Naive B cell (primary cell): ENCODE results near the gene ETV1. TPM values are rescaled to one million over a fixed set of nuclear protein-coding genes. Genes with fewer than 3 reads are reported as not detected.

Experiments used
- ATAC-seq, 2 donors: fragments of 150-1000 bp; cut with Tn5 transposase; 2 replicates each; pipeline ENCODE4 v1.10.0; 2021; ENCODE audit warnings: low read depth in 2 of 2, mild to moderate bottlenecking in 2 of 2, moderate library complexity in 2 of 2
- DNase-seq: peaks from one replicate; pipeline ENCODE4 v3.0.0; 2022
- H3K27ac Mint-ChIP-seq, 6 donors: one replicate each; pipeline ENCODE4 v1.8.0; 2020 to 2022; ENCODE audit warnings: mild to moderate bottlenecking in 6 of 6, mixed read lengths in 6 of 6, moderate library complexity in 5 of 6, inconsistent platforms in 2 of 6
- H3K27me3 Mint-ChIP-seq, 3 donors: one replicate each; pipeline ENCODE4 v1.8.0; 2021 to 2022; ENCODE audit warnings: mixed read lengths in 3 of 3, mild to moderate bottlenecking in 1 of 3
- H3K36me3 Mint-ChIP-seq, 2 donors: one replicate each; pipeline ENCODE4 v1.8.0; 2020 to 2022; ENCODE audit warnings: mixed read lengths in 2 of 2, inconsistent platforms in 1 of 2, mild to moderate bottlenecking in 1 of 2
- H3K4me1 Mint-ChIP-seq, 3 donors: one replicate each; pipeline ENCODE4 v1.8.0; 2020 to 2022; ENCODE audit warnings: mixed read lengths in 3 of 3, inconsistent platforms in 1 of 3, mild to moderate bottlenecking in 1 of 3, moderate library complexity in 1 of 3
- H3K4me3 Mint-ChIP-seq, 8 donors: one replicate each; pipeline ENCODE4 v1.8.0; 2020 to 2022; ENCODE audit warnings: mild to moderate bottlenecking in 8 of 8, mixed read lengths in 8 of 8, moderate library complexity in 8 of 8, inconsistent platforms in 2 of 8
- H3K9me3 Mint-ChIP-seq, 7 donors: one replicate each; pipeline ENCODE4 v1.8.0; 2020 to 2022; ENCODE audit warnings: mixed read lengths in 7 of 7, mild to moderate bottlenecking in 5 of 7, inconsistent platforms in 2 of 7, moderate library complexity in 1 of 7
- polyA plus RNA-seq, 6 donors: library from polyadenylated mRNA; unstranded; fragments of 300-500 nt; fragmentation: Illumina TruSeq; gene quantifications; one replicate each; pipeline ENCODE4 v1.2.3, GENCODE V29; 2021; ENCODE audit warnings: low read depth in 6 of 6

ETV1 gene
- polyA plus RNA-seq, 6 donors from 2014 or later = not detected

DNA sequence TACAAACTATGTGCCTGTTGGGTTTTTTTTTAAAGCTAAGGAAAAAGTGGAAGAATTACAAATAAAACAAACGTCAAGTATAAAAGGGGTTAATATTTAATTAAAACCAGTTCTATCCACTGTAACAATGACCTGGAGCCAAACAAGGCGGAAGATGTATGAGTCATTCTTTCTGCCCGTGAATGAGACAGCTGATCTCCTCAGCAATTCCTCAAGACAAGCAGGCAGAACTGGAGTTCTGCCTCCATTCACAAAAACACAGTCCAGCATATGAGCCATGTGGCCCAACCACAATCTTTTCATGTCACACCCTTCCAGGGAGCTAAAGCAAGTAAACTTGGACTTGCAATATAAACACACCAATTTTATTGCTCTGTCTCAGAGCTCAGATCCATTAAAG lies 8.4 kb downstream of the ETV1 start:
- Mint-ChIP-seq H3K27ac (peak overlapping the region in 1 of 6 donors; percentile 59), H3K4me1 (no peaks in the 10 kb centered on the region)

DNA sequence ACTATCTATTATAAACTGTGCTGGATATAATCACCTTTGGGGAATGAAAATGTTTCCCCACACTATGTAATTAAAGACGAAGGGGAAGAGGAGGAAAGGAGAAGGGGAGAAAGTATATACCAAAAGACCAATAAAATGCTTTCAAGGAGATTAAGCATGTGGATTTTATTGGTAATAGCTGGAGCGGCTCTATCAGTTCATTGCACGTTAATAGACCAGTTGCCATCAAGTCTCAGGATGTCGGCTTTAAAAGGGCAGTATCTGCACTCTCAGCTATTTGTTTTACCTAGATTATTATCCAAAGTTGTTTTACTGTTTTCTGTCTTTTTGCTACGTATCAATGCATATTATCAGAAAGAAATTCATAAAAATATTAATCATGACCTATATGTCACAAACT lies 9.0 kb downstream of the ETV1 start:
- DNase-seq (no peak), ATAC-seq (no peak)
- no peak overlapping the region for H3K4me3 Mint-ChIP-seq
- no peaks in the 10 kb centered on the region for H3K4me1 Mint-ChIP-seq
- peaks cover 0 to 13% (median 0%) of the 10 kb centered on the region in 3 donors for H3K27me3 Mint-ChIP-seq
- H3K36me3 Mint-ChIP-seq = no peaks in the 10 kb centered on the region
- H3K9me3 Mint-ChIP-seq = peaks cover 0 to 4% (median 0%) of the 10 kb centered on the region in 7 donors
- H3K27ac Mint-ChIP-seq = no peak overlapping the region

More for the DNA sequence above, 8.4 kb downstream of the ETV1 start:
- DNase-seq (no peak), ATAC-seq (no peak)
- no peak overlapping the region for H3K4me3 Mint-ChIP-seq
- H3K27me3 Mint-ChIP-seq = peaks cover 0 to 13% (median 4%) of the 10 kb centered on the region in 3 donors
- no peaks in the 10 kb centered on the region for H3K36me3 Mint-ChIP-seq
- H3K9me3 Mint-ChIP-seq = peaks cover 0 to 4% (median 0%) of the 10 kb centered on the region in 7 donors

DNA sequence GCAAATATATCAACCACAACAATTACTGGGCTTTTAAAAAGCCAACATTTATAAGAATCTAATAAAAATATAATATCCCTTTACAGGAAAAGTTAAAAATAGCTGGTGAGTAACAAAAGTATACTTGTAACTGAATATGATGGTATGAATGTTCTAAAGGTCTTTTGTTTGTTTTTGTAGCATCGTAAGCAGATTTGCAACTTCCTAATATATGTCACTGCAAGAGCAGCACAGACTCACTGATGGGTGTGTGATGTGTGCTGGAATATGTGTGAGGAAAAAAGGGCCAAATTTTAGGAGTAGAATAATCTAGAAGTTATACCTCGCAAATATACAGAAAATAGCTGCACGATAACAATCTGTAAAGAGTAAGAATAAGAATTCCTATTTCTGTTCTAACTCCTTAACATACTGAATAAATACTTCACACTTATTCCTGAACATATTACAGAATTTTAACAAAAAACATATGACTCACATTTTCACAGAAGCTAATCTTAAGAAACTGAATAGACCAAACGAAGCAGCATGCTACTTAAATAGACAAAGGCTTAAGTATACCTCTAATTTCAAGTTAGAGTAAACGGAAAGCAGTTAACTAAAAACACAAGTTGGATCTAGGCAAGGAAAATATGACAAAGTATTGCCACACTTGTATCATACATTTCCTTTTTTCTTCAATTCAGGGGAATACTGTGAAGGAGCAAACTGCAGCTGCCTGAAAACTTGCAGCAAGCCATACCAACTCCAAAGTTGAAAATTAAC lies 9.6 kb downstream of the ETV1 start:
- H3K4me1 Mint-ChIP-seq = no peaks in the 10 kb centered on the region
- peaks cover 0 to 4% (median 0%) of the 10 kb centered on the region in 7 donors for H3K9me3 Mint-ChIP-seq
- peaks cover 0 to 13% (median 0%) of the 10 kb centered on the region in 3 donors for H3K27me3 Mint-ChIP-seq
- no peak for DNase-seq
- no peak overlapping the region for H3K4me3 Mint-ChIP-seq
- no peak overlapping the region for H3K27ac Mint-ChIP-seq
- ATAC-seq = no peak
- no peaks in the 10 kb centered on the region for H3K36me3 Mint-ChIP-seq

DNA sequence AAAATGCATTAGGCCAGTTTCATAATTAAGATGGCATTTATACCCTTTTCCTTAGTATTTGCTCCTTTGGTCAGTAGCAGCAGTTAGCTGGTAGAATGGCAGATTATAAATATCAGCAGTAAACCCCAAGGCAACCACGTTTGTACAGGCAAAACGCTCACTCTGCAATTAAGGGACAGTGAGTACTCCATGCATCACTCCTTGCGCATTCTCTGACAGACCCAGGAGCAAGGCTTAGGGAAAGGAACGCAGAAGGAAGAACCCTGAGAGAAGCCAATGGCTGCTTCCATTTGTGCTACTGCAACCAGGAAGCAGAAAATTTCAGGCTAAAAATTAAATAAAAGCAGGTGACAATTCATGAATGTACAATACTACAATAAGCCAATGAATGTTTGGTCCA lies 12.9 kb downstream of the ETV1 start:
- H3K36me3 Mint-ChIP-seq = no peaks in the 10 kb centered on the region
- H3K4me3 Mint-ChIP-seq = no peak overlapping the region
- H3K27me3 Mint-ChIP-seq = peaks cover 0 to 8% (median 0%) of the 10 kb centered on the region in 3 donors
- no peaks in the 10 kb centered on the region for H3K4me1 Mint-ChIP-seq
- H3K9me3 Mint-ChIP-seq = peaks cover 0 to 3% (median 2%) of the 10 kb centered on the region in 7 donors
- no peak overlapping the region for H3K27ac Mint-ChIP-seq
- DNase-seq = no peak
- ATAC-seq = no peak

DNA sequence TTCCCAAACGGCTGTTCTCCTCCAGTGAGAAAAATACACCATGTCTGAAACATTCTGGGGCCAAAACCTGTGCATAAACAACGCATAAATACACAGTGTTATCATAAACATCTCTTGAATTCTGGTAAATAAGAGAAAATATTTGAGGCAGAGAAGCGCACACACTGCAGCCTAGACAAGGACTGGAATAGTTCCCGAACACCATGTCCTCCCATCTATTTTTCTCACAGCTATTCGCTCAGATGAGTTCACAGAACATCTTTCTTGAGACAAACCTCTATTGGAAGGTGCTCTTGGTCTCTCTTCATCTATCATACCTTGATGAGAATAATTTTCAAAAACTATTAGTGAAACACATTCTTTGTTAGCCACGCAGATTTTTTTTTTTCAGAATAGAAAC lies 24.4 kb downstream of the ETV1 start:
- no peak for DNase-seq
- ATAC-seq = no peak
- H3K4me1 Mint-ChIP-seq = no peaks in the 10 kb centered on the region
- no peak overlapping the region for H3K27ac Mint-ChIP-seq
- H3K27me3 Mint-ChIP-seq = no peaks in the 10 kb centered on the region
- H3K4me3 Mint-ChIP-seq = no peak overlapping the region
- H3K36me3 Mint-ChIP-seq = no peaks in the 10 kb centered on the region
- H3K9me3 Mint-ChIP-seq = peaks cover 0 to 2% (median 0%) of the 10 kb centered on the region in 7 donors

DNA sequence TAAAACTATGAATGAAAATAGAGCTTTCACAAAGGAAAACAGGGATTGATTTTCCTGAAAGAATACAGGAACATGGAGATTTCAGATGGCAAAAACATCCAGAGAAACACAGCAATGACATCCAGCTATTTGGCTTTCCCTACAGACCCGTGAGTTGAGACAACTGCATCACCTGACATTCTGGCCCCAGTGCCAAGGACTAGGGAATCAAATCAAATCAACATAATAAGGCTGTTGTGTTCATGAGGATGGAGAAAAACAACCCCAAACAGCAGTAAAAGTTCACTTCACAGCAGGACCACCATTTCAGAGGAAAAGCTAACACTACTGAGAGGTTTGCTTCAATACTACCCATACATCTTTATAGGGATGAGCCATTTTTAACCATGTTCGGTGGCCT lies 25.5 kb downstream of the ETV1 start:
- DNase-seq = no peak
- no peaks in the 10 kb centered on the region for H3K27me3 Mint-ChIP-seq
- H3K9me3 Mint-ChIP-seq = peaks cover 0 to 1% (median 0%) of the 10 kb centered on the region in 7 donors
- no peaks in the 10 kb centered on the region for H3K36me3 Mint-ChIP-seq
- H3K27ac Mint-ChIP-seq = no peak overlapping the region
- no peaks in the 10 kb centered on the region for H3K4me1 Mint-ChIP-seq
- H3K4me3 Mint-ChIP-seq = no peak overlapping the region
- ATAC-seq = no peak

DNA sequence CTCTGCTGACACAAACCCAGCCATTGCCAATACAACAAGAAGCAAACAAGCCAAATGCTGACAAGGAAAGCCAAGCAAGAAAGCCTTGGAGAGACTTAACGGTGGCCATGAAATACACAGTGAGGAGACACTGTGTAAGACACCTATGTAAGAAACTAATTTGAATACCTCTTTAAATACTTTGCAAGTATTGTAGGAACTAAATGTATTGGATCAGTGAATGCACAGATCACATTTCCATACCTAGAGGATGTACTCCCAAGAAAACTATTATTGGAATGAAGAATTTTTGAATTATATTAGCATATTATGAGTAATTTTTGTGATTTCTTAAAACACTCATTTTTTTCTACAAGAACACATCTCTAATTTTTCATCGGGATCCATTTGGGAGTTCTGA lies 34.0 kb downstream of the ETV1 start:
- Mint-ChIP-seq H3K4me3 (no peak overlapping the region), H3K36me3 (no peaks in the 10 kb centered on the region), H3K27me3 (no peaks in the 10 kb centered on the region), H3K4me1 (no peaks in the 10 kb centered on the region), H3K27ac (no peak overlapping the region), H3K9me3 (peaks cover 0 to 5% (median 0%) of the 10 kb centered on the region in 7 donors)
- DNase-seq (no peak), ATAC-seq (no peak)

DNA sequence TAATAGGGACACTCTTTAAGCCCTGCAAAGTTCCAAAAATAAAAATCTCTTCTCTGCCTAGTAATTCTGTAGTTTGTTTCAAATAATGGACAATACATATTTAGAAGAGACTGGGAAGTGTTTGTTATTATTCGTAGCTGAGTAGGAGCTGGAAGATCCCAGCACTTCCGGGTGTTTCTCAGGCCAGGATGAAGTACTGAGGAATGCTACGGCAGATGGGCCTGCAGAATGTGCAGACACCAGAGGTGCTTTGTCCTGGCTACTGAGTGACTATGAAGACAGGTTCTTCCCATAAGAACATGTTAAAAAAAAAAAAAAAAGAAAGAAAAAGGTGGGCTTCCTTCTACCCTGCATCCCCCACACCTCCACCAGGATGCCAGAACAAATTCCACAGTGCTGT lies 36.1 kb downstream of the ETV1 start:
- H3K4me1 Mint-ChIP-seq = no peaks in the 10 kb centered on the region
- ATAC-seq (no peak), DNase-seq (no peak)
- peaks cover 0 to 5% (median 0%) of the 10 kb centered on the region in 7 donors for H3K9me3 Mint-ChIP-seq
- H3K27ac Mint-ChIP-seq = no peak overlapping the region
- H3K4me3 Mint-ChIP-seq = no peak overlapping the region
- no peaks in the 10 kb centered on the region for H3K36me3 Mint-ChIP-seq
- H3K27me3 Mint-ChIP-seq = no peaks in the 10 kb centered on the region

DNA sequence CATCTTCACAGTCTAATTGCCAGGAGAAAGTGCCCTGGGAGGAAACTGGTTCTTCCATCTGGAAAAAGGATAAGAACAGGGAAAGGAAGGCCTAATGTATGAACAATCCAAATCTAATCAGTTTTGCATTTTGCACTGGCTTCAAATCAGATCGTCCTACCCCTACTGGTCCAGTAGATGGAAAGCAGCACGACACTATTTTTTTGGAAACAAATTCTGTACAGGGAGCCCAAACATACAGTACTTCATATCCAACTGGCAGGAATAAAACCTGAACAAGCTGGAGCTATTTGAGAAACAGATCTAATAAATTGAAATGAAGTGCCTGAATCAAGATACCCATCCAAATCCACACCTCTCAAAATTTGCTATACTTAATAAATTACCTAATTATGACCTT lies 36.5 kb downstream of the ETV1 start:
- ATAC-seq (no peak), DNase-seq (no peak)
- Mint-ChIP-seq H3K4me3 (no peak overlapping the region), H3K36me3 (no peaks in the 10 kb centered on the region), H3K27ac (no peak overlapping the region), H3K4me1 (no peaks in the 10 kb centered on the region), H3K9me3 (peaks cover 0 to 3% (median 0%) of the 10 kb centered on the region in 7 donors), H3K27me3 (no peaks in the 10 kb centered on the region)

DNA sequence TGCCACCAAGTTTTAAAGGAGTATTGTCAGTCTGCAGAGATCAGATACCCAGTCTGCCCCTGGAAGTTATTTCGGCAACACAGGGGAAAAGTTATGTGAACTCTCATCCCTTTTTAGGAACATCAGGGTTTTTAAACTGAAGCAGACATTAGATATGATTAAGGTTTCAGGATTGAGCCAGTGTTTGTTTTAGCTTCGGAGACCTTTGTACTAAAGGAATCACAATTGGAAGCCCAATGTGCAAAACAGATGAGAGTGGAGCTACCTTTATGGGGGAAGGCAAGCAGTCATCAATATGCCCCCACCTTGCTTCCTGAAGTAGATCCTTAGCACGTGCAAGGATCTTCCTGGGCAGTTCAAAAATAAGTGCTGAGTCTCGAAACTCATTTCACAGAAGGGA lies 39.5 kb downstream of the ETV1 start:
- Mint-ChIP-seq H3K27ac (no peak overlapping the region), H3K9me3 (peaks cover 0 to 3% (median 0%) of the 10 kb centered on the region in 7 donors), H3K4me3 (no peak overlapping the region), H3K27me3 (no peaks in the 10 kb centered on the region), H3K36me3 (no peaks in the 10 kb centered on the region), H3K4me1 (no peaks in the 10 kb centered on the region)
- DNase-seq (no peak), ATAC-seq (no peak)

DNA sequence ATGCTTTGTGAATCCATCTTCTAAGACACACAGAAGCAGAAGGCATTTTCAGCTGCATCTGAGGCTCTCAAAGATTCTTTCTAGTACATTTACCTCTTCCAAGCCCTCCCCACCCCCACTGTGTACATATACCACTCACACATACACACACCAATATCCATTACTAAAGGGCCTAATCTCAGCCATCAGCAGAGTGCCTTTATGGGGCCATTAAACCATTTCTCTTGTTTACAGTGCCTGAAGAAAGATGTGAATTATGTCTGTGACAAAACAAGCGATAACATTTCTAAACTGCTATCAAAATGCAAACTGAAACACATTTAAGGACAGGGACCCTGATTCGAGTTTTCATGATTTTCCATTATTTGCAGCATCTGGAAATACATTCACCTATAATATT lies 40.0 kb downstream of the ETV1 start:
- Mint-ChIP-seq H3K36me3 (no peaks in the 10 kb centered on the region), H3K27ac (no peak overlapping the region), H3K4me3 (no peak overlapping the region), H3K27me3 (no peaks in the 10 kb centered on the region), H3K9me3 (peaks cover 0 to 3% (median 0%) of the 10 kb centered on the region in 7 donors), H3K4me1 (no peaks in the 10 kb centered on the region)
- DNase-seq (no peak), ATAC-seq (no peak)

DNA sequence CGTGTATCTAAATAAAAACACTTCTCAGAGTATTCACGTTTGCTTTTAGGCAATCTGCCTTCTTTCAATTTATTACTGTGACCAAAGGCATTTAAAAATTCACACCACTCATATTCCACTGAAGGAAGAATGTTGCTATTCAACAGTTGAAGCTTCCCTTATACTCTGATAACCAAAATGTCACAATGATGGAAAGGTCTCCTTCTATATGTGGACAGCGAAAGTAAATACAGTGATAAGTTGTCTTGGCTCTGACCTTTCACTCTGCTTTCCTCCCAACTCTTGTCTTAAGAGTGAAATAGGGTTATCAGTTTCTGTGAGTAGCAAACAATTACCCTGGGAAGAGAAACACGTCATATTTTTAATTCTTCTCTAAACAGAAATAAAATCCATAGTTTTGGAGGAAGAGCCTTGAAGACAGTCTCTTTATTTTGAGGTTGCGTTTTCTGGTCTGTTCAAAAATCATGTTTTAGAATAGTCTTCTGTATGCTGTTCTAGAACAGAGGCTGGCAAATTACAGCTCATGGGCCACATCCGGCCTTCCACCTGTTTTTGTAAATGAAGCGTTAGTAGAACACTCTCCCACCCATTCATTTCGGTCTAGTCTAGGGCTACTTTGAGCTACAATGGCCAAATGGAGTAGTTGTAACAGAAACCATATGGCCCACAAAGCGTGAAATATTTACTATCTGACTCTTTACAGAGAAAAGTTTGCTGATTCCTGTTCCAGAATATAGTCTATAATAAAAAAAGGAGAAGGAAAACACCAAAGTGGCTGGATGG lies 41.3 kb downstream of the ETV1 start:
- ATAC-seq (no peak), DNase-seq (no peak)
- Mint-ChIP-seq H3K27ac (peak overlapping the region in 1 of 6 donors; percentile 12), H3K4me3 (no peak overlapping the region), H3K4me1 (no peaks in the 10 kb centered on the region), H3K36me3 (no peaks in the 10 kb centered on the region), H3K9me3 (peaks cover 0 to 7% (median 0%) of the 10 kb centered on the region in 7 donors), H3K27me3 (no peaks in the 10 kb centered on the region)

DNA sequence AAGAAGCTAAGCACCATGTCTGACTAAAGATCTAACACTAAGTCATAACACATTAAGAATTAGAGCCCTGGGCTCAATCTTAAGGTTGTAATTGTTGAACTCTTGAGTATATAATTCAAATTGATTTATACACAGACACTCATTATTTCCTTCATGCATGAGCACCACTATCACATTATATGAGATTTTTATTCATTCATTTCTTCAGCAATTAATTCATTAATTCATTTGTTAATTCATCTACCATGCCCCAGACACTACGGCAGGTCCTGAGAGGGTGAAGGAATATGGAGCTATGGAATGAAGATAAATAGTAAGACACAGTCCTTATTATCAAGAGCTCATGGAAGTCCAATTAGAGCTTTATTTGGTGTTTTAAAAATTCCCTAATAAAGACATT lies 41.9 kb downstream of the ETV1 start:
- Mint-ChIP-seq H3K4me1 (no peaks in the 10 kb centered on the region), H3K9me3 (peaks cover 0 to 8% (median under 1%) of the 10 kb centered on the region in 7 donors), H3K36me3 (no peaks in the 10 kb centered on the region), H3K4me3 (no peak overlapping the region), H3K27me3 (no peaks in the 10 kb centered on the region), H3K27ac (no peak overlapping the region)
- DNase-seq (no peak), ATAC-seq (no peak)

DNA sequence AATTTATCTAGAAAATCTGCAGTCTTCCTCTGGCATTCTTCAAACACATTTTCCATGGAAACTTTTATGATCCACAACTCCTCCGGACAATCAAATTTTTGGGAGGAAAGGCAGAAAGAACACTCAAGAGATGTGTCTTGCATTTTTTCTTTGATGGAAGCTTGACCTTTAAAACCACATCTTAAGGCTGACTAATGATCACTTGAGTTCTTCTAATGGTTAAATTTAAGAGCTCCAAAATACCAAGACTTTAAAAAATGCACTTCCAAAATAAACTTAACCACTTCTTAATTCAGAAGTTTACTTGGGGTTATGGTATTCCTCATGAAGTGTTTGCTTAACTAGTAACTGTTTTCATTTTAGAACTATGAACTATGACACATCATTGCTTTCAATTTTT lies 43.3 kb downstream of the ETV1 start:
- Mint-ChIP-seq H3K27me3 (no peaks in the 10 kb centered on the region), H3K4me3 (no peak overlapping the region), H3K36me3 (no peaks in the 10 kb centered on the region), H3K9me3 (peaks cover 0 to 8% (median 3%) of the 10 kb centered on the region in 7 donors), H3K4me1 (no peaks in the 10 kb centered on the region), H3K27ac (no peak overlapping the region)
- ATAC-seq = no peak
- DNase-seq = no peak
